ENCODE results near the gene RTL1. TPM values are rescaled to one million over a fixed set of nuclear protein-coding genes. Genes with fewer than 3 reads are reported as not detected.
A peak's percentile ranks its signal among the peaks of the same experiment; 100 is the strongest.

RTL1 gene
- total and polyA plus RNA-seq, 2 of the 13 experiments (the other 11 are each of a cell fraction or from before 2014, with no cell fraction given) = not detected

- TF ChIP-seq, protein P1, sequence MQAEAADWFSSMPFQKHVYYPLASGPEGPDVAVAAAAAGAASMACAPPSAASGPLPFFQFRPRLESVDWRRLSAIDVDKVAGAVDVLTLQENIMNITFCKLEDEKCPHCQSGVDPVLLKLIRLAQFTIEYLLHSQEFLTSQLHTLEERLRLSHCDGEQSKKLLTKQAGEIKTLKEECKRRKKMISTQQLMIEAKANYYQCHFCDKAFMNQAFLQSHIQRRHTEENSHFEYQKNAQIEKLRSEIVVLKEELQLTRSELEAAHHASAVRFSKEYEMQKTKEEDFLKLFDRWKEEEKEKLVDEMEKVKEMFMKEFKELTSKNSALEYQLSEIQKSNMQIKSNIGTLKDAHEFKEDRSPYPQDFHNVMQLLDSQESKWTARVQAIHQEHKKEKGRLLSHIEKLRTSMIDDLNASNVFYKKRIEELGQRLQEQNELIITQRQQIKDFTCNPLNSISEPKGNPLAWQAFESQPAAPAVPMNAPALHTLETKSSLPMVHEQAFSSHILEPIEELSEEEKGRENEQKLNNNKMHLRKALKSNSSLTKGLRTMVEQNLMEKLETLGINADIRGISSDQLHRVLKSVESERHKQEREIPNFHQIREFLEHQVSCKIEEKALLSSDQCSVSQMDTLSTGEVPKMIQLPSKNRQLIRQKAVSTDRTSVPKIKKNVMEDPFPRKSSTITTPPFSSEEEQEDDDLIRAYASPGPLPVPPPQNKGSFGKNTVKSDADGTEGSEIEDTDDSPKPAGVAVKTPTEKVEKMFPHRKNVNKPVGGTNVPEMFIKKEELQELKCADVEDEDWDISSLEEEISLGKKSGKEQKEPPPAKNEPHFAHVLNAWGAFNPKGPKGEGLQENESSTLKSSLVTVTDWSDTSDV (CRISPR knock-in tag; IDR thresholded peaks at IDR 0.05) = no peak
- no peak for TF ChIP-seq RAD51 (IDR thresholded peaks at IDR 0.05; ENCODE audit: borderline replicate concordance)
- no peak for TF ChIP-seq HMG20A (CRISPR knock-in tag; IDR thresholded peaks at IDR 0.05; ENCODE audit: borderline replicate concordance)
- TF ChIP-seq MED1 (CRISPR knock-in tag; IDR thresholded peaks at IDR 0.05) = peak; percentile 26; the same call in 1 of the 2 replicates
- peak; percentile 31; the same call in 1 of the 2 replicates for TF ChIP-seq PAXIP1 (CRISPR knock-in tag; conservative IDR thresholded peaks at IDR 0.05)
- TF ChIP-seq, protein P2, sequence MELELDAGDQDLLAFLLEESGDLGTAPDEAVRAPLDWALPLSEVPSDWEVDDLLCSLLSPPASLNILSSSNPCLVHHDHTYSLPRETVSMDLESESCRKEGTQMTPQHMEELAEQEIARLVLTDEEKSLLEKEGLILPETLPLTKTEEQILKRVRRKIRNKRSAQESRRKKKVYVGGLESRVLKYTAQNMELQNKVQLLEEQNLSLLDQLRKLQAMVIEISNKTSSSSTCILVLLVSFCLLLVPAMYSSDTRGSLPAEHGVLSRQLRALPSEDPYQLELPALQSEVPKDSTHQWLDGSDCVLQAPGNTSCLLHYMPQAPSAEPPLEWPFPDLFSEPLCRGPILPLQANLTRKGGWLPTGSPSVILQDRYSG (CRISPR knock-in tag; IDR thresholded peaks at IDR 0.05) = no peak
- no peak for TF ChIP-seq ZNF383 (CRISPR knock-in tag; IDR thresholded peaks at IDR 0.05; ENCODE audit: borderline replicate concordance)
- TF ChIP-seq MYNN (CRISPR knock-in tag; IDR thresholded peaks at IDR 0.05; ENCODE audit: low read depth) = no peak
- no peak for TF ChIP-seq ZNF660 (CRISPR knock-in tag; IDR thresholded peaks at IDR 0.05; ENCODE audit: borderline replicate concordance, low read depth)
- no peak for TF ChIP-seq FOXM1 (CRISPR knock-in tag; IDR thresholded peaks at IDR 0.05)
- no peak for TF ChIP-seq NPAS2 (CRISPR knock-in tag; IDR thresholded peaks at IDR 0.05; ENCODE audit: borderline replicate concordance)
- TF ChIP-seq ZNF672 (CRISPR knock-in tag; IDR thresholded peaks at IDR 0.05) = no peak
- TF ChIP-seq KLF13 (CRISPR knock-in tag; IDR thresholded peaks at IDR 0.05) = no peak
- TF ChIP-seq LCORL (IDR thresholded peaks at IDR 0.05) = no peak
- TF ChIP-seq LCORL (CRISPR knock-in tag; IDR thresholded peaks at IDR 0.05) = 0 out of 2 replicates have a peak, but pooled peaks have one; percentile 6
- TF ChIP-seq HMGXB4 (CRISPR knock-in tag; IDR thresholded peaks at IDR 0.05; ENCODE audit: borderline replicate concordance in 1 of 2, low read depth in 1 of 2) = no peak
- TF ChIP-seq CEBPG (CRISPR knock-in tag; IDR thresholded peaks at IDR 0.05) = no peak
- no peak for TF ChIP-seq GATAD1 (CRISPR knock-in tag; IDR thresholded peaks at IDR 0.05)
- no peak for TF ChIP-seq ZNF44 (CRISPR knock-in tag; IDR thresholded peaks at IDR 0.05)
- TF ChIP-seq, protein P3, sequence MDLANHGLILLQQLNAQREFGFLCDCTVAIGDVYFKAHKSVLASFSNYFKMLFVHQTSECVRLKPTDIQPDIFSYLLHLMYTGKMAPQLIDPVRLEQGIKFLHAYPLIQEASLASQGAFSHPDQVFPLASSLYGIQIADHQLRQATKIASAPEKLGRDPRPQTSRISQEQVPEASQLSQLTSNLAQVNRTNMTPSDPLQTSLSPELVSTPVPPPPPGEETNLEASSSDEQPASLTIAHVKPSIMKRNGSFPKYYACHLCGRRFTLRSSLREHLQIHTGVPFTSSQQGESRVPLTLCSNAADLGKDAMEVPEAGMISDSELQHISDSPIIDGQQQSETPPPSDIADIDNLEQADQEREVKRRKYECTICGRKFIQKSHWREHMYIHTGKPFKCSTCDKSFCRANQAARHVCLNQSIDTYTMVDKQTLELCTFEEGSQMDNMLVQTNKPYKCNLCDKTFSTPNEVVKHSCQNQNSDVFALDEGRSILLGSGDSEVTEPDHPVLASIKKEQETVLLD (CRISPR knock-in tag; IDR thresholded peaks at IDR 0.05; ENCODE audit: low read depth) = no peak
Observed at GRCh38 chr14:100841066-100841760, 62.3 kb downstream of the RTL1 start (continued).
